Stomach (tissue), 4 donors: ENCODE results near the gene AP3B1.

Experiments used
- CTCF ChIP-seq, 7 experiments: fragments of 450-650 bp in 4 of 7; fragments of 200-600 bp in 3 of 7; sonication (generic) in 3 of 7; IDR thresholded peaks; one replicate each; pipeline ENCODE4 v1.5.1; 2016 to 2019; ENCODE audit warnings: antibody characterized with exemption in 7 of 7, control low read depth in 2 of 7, mild to moderate bottlenecking in 1 of 7
- EP300 ChIP-seq: sonication (generic); formaldehyde crosslinking; IDR thresholded peaks from one replicate; pipeline ENCODE4 v1.6.1; 2017; ENCODE audit warnings: antibody characterized with exemption
- POLR2A ChIP-seq, 4 donors: fragments of 450-650 bp; IDR thresholded peaks; one replicate each; pipeline ENCODE4 v1.6.1; 2016; ENCODE audit warnings: antibody characterized with exemption in 4 of 4, control low read depth in 2 of 4, mild to moderate bottlenecking in 1 of 4, moderate library complexity in 1 of 4

- TF ChIP-seq CTCF (IDR thresholded peaks at IDR 0.05) (peak in 5 of 7 experiments; percentile 24 to 61 (median 53)), EP300 (no peak), POLR2A (IDR thresholded peaks at IDR 0.05) (no peak)
Observed at GRCh38 chr5:78269088-78269703, 25.3 kb downstream of the AP3B1 start.
